ENCODE results near the gene RSPO4.

RSPO4 gene

DNA sequence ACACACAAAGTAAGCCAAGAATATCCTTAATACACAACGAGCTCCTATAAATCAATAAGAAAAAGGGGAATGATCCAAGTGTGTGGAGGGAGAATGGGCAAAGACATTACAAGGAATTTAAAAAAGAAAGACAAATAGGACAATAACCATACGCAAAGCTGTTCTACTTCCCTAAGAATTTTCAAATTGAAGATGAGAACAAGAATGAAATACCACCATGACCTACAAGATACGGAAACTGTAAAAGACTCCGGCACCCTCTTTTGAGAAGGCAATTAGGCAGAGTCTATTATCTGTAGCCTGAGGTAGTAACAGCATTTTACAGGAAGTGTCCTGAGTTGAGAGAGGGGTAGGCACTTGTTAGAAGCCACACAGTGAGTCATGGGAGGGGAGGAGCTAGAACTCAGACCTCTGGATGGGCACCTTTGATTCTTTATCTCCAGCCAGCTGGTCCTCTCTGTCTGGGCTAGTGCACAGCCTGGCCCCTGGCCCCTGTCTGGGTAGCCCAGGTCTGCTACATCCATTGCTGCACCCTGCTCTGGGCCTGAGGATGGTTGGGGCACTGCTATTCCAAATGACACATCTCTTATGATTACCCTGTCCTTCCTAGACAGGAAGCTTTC, 15.3 kb downstream of the RSPO4 start:
- no peak for TF ChIP-seq CEBPB (IDR thresholded peaks at IDR 0.05)
- TF ChIP-seq EP300 (IDR thresholded peaks at IDR 0.05; ENCODE audit: borderline replicate concordance): no peak
- no peak for TF ChIP-seq EGR1 (IDR thresholded peaks at IDR 0.05)
- no peak for TF ChIP-seq ZBTB7A (IDR thresholded peaks at IDR 0.05; ENCODE audit: low read depth)
- TF ChIP-seq TEAD4 (IDR thresholded peaks at IDR 0.05): no peak
- TF ChIP-seq TCF12 (IDR thresholded peaks at IDR 0.05; ENCODE audit: low read depth): no peak
- no peak for TF ChIP-seq NFIC (IDR thresholded peaks at IDR 0.05)
- TF ChIP-seq, protein P1, sequence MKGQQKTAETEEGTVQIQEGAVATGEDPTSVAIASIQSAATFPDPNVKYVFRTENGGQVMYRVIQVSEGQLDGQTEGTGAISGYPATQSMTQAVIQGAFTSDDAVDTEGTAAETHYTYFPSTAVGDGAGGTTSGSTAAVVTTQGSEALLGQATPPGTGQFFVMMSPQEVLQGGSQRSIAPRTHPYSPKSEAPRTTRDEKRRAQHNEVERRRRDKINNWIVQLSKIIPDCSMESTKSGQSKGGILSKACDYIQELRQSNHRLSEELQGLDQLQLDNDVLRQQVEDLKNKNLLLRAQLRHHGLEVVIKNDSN (IDR thresholded peaks at IDR 0.05): no peak

DNA sequence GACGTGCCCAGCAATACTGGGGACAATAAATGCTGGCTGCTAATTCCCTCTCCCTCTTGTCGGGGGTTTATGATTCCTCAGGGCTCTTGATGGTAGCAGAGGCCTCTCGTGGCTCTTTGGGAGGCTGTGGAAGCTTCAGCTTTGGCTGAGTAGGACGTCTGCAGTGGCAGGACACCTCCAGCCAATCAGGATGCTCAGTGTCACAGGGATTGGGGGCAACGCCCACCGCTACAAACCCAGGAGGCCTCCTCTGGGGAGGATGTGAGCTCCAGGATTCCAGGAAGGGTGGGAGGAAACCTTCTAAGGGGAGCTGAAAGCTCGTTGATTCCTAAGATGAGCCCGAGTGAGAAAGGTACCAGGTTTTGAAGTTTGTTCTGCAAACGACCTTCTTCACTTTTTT, 19.4 kb downstream of the RSPO4 start:
- TF ChIP-seq, protein P1 (IDR thresholded peaks at IDR 0.05): no peak
- TF ChIP-seq EP300 (IDR thresholded peaks at IDR 0.05; ENCODE audit: borderline replicate concordance) (no peak), RAD21 (IDR thresholded peaks at IDR 0.05; ENCODE audit: low read depth) (no peak)

DNA sequence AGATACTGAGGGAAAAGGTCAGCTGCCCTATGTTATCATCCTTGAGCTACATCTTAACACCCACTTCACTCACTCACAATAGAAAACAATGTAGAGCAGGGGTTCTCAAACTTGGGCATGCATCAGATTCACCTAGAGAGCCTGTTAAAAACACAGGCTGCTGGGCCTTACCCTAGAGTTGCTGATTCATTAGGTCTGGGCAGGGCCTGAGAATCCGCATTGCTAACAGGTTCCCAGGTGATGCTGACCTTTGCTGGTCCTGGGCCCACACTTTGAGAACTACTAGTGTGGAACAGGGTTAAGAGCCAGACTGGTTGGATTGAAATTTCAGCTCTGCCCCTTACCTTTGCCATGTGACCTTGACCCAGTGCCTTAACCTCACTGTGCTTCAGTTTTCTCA, 25.1 kb downstream of the RSPO4 start:
- TF ChIP-seq TCF12 (IDR thresholded peaks at IDR 0.05; ENCODE audit: low read depth): no peak
- TF ChIP-seq EGR1 (IDR thresholded peaks at IDR 0.05): no peak
- TF ChIP-seq FOXM1 (IDR thresholded peaks at IDR 0.05; ENCODE audit: borderline replicate concordance, low read depth): no peak
- no peak for TF ChIP-seq NFIC (IDR thresholded peaks at IDR 0.05)
- no peak for TF ChIP-seq CEBPB (IDR thresholded peaks at IDR 0.05)
- no peak for TF ChIP-seq TEAD4 (IDR thresholded peaks at IDR 0.05)

DNA sequence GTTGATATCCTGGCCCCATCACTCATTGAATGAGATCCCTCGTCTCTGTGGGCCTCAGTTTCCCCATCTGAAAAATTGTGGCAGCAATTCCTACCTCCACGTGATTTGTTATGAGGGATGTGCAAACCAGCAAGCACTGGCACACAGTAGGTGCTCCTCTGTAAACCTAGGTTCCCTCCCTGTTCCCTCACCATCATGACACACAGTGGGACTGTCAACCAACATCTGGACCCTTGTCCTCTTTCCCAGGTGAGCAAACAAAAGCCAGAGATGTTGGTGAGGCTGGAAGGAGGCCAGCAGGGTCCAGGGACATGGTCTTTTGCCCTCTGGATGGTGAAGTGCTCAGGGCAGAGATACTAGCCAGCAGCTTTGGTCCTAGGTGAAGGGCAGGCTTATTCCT, 26.1 kb downstream of the RSPO4 start:
- no peak for TF ChIP-seq TEAD4 (IDR thresholded peaks at IDR 0.05)
- no peak for TF ChIP-seq EP300 (IDR thresholded peaks at IDR 0.05; ENCODE audit: borderline replicate concordance)
- no peak for TF ChIP-seq RAD21 (IDR thresholded peaks at IDR 0.05; ENCODE audit: low read depth)
- TF ChIP-seq FOXM1 (IDR thresholded peaks at IDR 0.05; ENCODE audit: borderline replicate concordance, low read depth): no peak
- no peak for TF ChIP-seq TCF12 (IDR thresholded peaks at IDR 0.05; ENCODE audit: low read depth)
- TF ChIP-seq NFIC (IDR thresholded peaks at IDR 0.05): no peak
- TF ChIP-seq CEBPB (IDR thresholded peaks at IDR 0.05): no peak

DNA sequence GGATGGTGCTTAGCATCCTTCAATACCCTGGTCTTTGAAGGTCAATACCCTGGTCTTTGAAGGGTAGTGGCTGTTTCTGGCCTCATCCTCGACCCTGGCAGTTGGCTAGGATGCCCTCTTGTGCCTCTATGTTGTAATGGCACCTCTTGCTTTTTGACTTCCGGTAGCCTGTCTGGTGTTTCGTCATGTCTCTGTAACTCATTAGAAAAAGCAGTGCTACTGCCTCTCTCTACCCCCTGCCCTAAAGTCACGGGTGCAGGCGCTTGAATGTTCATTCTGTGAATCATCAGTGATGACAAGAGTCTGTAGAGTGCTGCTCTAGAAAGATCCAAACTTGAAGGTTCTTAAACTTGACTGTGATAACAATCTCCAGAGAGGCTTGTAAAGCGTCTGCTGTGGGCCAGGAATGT, 28.3 kb downstream of the RSPO4 start:
- TF ChIP-seq RAD21 (IDR thresholded peaks at IDR 0.05; ENCODE audit: low read depth): peak; percentile 45
- peak; percentile 30; the same call in 1 of the 2 replicates for TF ChIP-seq CEBPB (IDR thresholded peaks at IDR 0.05)
- no peak for TF ChIP-seq TAF1 (IDR thresholded peaks at IDR 0.05; ENCODE audit: low read depth)

DNA sequence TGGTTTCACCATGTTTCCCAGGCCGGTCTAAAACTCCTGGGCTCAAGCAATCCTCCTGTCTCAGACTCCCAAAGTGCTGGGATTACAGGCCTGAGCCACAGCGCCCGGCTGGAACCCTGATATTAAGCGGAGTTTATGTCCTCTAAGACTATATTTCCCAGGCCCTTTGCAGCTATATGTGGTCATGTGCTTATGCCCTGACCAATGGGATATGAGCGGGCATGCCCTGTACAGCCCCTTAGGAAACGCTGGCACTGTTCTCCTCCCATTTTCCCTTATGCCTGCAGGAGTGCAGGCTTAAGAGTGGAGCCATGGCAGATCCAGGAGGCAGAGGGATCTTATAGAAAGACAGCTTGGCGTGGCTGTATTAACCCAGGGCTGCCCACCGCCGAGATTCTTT, 29.9 kb downstream of the RSPO4 start:
- TF ChIP-seq, protein P1 (IDR thresholded peaks at IDR 0.05): peak; percentile 65
- no peak for TF ChIP-seq NFIC (IDR thresholded peaks at IDR 0.05)

DNA sequence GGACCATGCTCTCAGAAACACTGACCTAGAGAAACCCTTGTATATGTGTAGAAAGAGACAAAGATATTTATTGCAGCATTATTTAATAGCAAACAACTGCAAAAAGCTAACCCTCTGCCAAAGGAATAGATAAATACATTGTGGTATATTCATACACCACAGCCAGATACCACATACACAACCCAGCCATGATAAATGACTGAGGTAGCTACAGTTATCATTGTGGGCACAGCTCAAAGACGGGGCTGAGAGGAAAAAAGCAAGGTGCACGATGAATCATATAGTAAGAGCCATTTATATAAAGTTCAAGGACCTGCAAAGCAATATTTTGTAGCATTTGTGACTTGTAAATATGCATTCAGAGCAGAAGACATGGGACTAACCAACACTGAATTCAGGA, 30.8 kb downstream of the RSPO4 start:
- TF ChIP-seq EP300 (IDR thresholded peaks at IDR 0.05; ENCODE audit: borderline replicate concordance) (no peak), ZBTB7A (IDR thresholded peaks at IDR 0.05; ENCODE audit: low read depth) (no peak), NFIC (IDR thresholded peaks at IDR 0.05) (no peak), TEAD4 (IDR thresholded peaks at IDR 0.05) (no peak)

DNA sequence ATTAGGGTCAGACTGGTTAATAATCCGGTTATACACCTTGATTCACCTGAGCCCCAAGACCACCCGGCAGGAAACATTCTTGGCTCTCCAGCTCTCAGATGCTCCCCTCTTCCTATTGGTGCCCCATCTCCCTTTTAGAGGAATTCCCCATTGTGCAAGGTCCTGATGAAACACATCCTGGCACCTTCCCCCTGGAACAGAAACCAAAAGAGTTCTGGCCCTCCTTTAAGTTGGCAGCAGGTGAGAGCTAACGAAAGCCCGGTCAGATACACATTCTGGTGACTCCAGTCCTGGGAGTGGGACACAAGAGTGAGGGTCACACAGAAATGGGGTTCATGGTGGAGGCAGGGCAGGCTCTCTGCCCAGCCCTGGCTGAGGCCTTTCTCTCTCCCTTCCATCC, 32.2 kb downstream of the RSPO4 start:
- TF ChIP-seq YY1 (IDR thresholded peaks at IDR 0.05; ENCODE audit: low read depth) (no peak), ZBTB7A (IDR thresholded peaks at IDR 0.05; ENCODE audit: low read depth) (no peak), RAD21 (IDR thresholded peaks at IDR 0.05; ENCODE audit: low read depth) (no peak), NFIC (IDR thresholded peaks at IDR 0.05) (no peak), FOXM1 (IDR thresholded peaks at IDR 0.05; ENCODE audit: borderline replicate concordance, low read depth) (no peak), EP300 (IDR thresholded peaks at IDR 0.05; ENCODE audit: borderline replicate concordance) (no peak), CEBPB (IDR thresholded peaks at IDR 0.05) (no peak), EGR1 (IDR thresholded peaks at IDR 0.05) (no peak), TCF12 (IDR thresholded peaks at IDR 0.05; ENCODE audit: low read depth) (no peak), TAF1 (IDR thresholded peaks at IDR 0.05; ENCODE audit: low read depth) (no peak), TEAD4 (IDR thresholded peaks at IDR 0.05) (no peak)
- TF ChIP-seq, protein P2, sequence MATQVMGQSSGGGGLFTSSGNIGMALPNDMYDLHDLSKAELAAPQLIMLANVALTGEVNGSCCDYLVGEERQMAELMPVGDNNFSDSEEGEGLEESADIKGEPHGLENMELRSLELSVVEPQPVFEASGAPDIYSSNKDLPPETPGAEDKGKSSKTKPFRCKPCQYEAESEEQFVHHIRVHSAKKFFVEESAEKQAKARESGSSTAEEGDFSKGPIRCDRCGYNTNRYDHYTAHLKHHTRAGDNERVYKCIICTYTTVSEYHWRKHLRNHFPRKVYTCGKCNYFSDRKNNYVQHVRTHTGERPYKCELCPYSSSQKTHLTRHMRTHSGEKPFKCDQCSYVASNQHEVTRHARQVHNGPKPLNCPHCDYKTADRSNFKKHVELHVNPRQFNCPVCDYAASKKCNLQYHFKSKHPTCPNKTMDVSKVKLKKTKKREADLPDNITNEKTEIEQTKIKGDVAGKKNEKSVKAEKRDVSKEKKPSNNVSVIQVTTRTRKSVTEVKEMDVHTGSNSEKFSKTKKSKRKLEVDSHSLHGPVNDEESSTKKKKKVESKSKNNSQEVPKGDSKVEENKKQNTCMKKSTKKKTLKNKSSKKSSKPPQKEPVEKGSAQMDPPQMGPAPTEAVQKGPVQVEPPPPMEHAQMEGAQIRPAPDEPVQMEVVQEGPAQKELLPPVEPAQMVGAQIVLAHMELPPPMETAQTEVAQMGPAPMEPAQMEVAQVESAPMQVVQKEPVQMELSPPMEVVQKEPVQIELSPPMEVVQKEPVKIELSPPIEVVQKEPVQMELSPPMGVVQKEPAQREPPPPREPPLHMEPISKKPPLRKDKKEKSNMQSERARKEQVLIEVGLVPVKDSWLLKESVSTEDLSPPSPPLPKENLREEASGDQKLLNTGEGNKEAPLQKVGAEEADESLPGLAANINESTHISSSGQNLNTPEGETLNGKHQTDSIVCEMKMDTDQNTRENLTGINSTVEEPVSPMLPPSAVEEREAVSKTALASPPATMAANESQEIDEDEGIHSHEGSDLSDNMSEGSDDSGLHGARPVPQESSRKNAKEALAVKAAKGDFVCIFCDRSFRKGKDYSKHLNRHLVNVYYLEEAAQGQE (IDR thresholded peaks at IDR 0.05; ENCODE audit: low read depth): no peak
- TF ChIP-seq, protein P3, sequence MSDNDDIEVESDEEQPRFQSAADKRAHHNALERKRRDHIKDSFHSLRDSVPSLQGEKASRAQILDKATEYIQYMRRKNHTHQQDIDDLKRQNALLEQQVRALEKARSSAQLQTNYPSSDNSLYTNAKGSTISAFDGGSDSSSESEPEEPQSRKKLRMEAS (IDR thresholded peaks at IDR 0.05): no peak

All from Ishikawa (cell line).